Measurements from ENCODE around the gene LCTL. TPM values are rescaled to one million over a fixed set of nuclear protein-coding genes. Genes with fewer than 3 reads are reported as not detected.

LCTL gene
- total and polyA plus RNA-seq, 2 of the 8 experiments (the other 6 are each of a cell fraction or from before 2014, with no cell fraction given): 5.5 to 6.2 TPM

DNA sequence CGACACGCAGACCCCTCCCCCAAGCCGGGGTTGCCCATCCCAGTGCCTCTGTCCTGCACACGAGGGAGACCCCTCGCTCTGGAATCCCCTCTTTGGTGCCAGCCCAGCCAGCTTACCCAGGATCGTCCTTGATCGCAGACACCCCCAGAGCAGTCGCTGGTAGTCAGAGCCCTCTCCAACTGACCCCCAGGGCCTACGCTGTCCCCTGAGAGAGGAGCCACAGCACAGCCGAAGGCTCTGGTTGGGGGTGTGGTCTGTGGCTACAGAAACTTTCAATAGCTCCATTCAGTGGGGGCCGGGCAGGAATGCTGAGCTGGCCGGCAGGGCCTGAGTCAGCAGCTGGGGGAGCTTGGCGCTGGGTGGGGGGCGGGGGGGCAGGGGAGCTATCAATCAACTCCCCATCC, at the start of gene LCTL (continued):
- no peak for TF ChIP-seq NRF1 (IDR thresholded peaks at IDR 0.05; ENCODE audit: low read depth, low read length)
- TF ChIP-seq SP4 (IDR thresholded peaks at IDR 0.05; ENCODE audit: low read length): no peak
- TF ChIP-seq RBBP5 (IDR thresholded peaks at IDR 0.05; ENCODE audit: borderline replicate concordance, low read depth, low read length): peak; percentile 30; the same call in 1 of the 2 replicates
- TF ChIP-seq ASH2L (IDR thresholded peaks at IDR 0.05; ENCODE audit: low read length): peak; percentile 63
- TF ChIP-seq PHF8 (conservative IDR thresholded peaks at IDR 0.05; ENCODE audit: low read depth, low read length): peak; percentile 38; the same call in 1 of the 2 replicates

Data from H1 (cell line).